Neural cell (in vitro differentiated cells): ENCODE data around the gene EHBP1.

Experiments used
- EP300 ChIP-seq: fragments of 450-650 bp; conservative IDR thresholded peaks from 2 replicates; pipeline ENCODE4 v1.6.1; 2014; ENCODE audit warnings: antibody characterized with exemption, mild to moderate bottlenecking, moderate library complexity; ENCODE audit not compliant: poor library complexity, severe bottlenecking
- EZH2 ChIP-seq: fragments of 200-600, 300-800 bp; shearing (Covaris generic), sonication (generic); IDR thresholded peaks from 2 replicates; pipeline ENCODE4 v1.6.1; 2014; ENCODE audit warnings: antibody characterized with exemption, low read length, borderline replicate concordance, mild to moderate bottlenecking; ENCODE audit not compliant: insufficient read depth, poor library complexity, severe bottlenecking
- MXI1 ChIP-seq: fragments of 450-650 bp; conservative IDR thresholded peaks from 2 replicates; pipeline ENCODE4 v1.6.1; 2014; ENCODE audit warnings: antibody characterized with exemption, mild to moderate bottlenecking; ENCODE audit not compliant: poor library complexity, severe bottlenecking
- POLR2AphosphoS5 ChIP-seq: IDR thresholded peaks from 2 replicates; pipeline ENCODE4 v1.6.1; 2012
- RAD21 ChIP-seq: fragments of 450-650 bp; conservative IDR thresholded peaks from 2 replicates; pipeline ENCODE4 v1.6.1; 2014; ENCODE audit warnings: antibody characterized with exemption, mild to moderate bottlenecking, moderate library complexity
- SMC3 ChIP-seq: fragments of 450-650 bp; conservative IDR thresholded peaks from 2 replicates; pipeline ENCODE4 v1.6.1; 2014; ENCODE audit warnings: antibody characterized with exemption, mild to moderate bottlenecking, moderate library complexity; ENCODE audit not compliant: poor library complexity
- TF ChIP-seq, protein P1 (sequence below): fragments of 450-650 bp; IDR thresholded peaks from 2 replicates; pipeline ENCODE4 v1.5.1; 2014; ENCODE audit warnings: antibody characterized with exemption, mild to moderate bottlenecking, moderate library complexity; ENCODE audit not compliant: poor library complexity, severe bottlenecking
- TF ChIP-seq, protein P2 (sequence below): IDR thresholded peaks from 2 replicates; pipeline ENCODE4 v1.6.1; 2012; ENCODE audit warnings: borderline replicate concordance

- TF ChIP-seq, protein P1, sequence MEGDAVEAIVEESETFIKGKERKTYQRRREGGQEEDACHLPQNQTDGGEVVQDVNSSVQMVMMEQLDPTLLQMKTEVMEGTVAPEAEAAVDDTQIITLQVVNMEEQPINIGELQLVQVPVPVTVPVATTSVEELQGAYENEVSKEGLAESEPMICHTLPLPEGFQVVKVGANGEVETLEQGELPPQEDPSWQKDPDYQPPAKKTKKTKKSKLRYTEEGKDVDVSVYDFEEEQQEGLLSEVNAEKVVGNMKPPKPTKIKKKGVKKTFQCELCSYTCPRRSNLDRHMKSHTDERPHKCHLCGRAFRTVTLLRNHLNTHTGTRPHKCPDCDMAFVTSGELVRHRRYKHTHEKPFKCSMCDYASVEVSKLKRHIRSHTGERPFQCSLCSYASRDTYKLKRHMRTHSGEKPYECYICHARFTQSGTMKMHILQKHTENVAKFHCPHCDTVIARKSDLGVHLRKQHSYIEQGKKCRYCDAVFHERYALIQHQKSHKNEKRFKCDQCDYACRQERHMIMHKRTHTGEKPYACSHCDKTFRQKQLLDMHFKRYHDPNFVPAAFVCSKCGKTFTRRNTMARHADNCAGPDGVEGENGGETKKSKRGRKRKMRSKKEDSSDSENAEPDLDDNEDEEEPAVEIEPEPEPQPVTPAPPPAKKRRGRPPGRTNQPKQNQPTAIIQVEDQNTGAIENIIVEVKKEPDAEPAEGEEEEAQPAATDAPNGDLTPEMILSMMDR, result no peak
- TF ChIP-seq, protein P2, sequence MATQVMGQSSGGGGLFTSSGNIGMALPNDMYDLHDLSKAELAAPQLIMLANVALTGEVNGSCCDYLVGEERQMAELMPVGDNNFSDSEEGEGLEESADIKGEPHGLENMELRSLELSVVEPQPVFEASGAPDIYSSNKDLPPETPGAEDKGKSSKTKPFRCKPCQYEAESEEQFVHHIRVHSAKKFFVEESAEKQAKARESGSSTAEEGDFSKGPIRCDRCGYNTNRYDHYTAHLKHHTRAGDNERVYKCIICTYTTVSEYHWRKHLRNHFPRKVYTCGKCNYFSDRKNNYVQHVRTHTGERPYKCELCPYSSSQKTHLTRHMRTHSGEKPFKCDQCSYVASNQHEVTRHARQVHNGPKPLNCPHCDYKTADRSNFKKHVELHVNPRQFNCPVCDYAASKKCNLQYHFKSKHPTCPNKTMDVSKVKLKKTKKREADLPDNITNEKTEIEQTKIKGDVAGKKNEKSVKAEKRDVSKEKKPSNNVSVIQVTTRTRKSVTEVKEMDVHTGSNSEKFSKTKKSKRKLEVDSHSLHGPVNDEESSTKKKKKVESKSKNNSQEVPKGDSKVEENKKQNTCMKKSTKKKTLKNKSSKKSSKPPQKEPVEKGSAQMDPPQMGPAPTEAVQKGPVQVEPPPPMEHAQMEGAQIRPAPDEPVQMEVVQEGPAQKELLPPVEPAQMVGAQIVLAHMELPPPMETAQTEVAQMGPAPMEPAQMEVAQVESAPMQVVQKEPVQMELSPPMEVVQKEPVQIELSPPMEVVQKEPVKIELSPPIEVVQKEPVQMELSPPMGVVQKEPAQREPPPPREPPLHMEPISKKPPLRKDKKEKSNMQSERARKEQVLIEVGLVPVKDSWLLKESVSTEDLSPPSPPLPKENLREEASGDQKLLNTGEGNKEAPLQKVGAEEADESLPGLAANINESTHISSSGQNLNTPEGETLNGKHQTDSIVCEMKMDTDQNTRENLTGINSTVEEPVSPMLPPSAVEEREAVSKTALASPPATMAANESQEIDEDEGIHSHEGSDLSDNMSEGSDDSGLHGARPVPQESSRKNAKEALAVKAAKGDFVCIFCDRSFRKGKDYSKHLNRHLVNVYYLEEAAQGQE, result no peak
- TF ChIP-seq MXI1 (no peak), EZH2 (peak; percentile 42), EP300 (no peak), POLR2AphosphoS5 (no peak), SMC3 (no peak), RAD21 (no peak)
Observed at GRCh38 chr2:63051042-63051794, 345.7 kb downstream of the EHBP1 start.
